Lung (tissue), 12 donors: ENCODE data around the gene FOXJ3. TPM values are rescaled to one million over a fixed set of nuclear protein-coding genes. Genes with fewer than 3 reads are reported as not detected.

Experiments
- ATAC-seq: fragments of 200-7000 bp; cut with Tn5 transposase; one replicate; pipeline ENCODE4 v1.9.1; 2020; ENCODE audit warnings: moderate number of reproducible peaks; ENCODE audit not compliant: insufficient read depth, low FRiP score
- DNase-seq, 3 donors: peaks; one replicate each; pipeline ENCODE4 v3.0.0-alpha.2; 2013 to 2017
- H3K27ac ChIP-seq, 2 donors: one replicate each; pipeline ENCODE4 v1.5.1; 2013; ENCODE audit warnings: mild to moderate bottlenecking in 2 of 2, moderate library complexity in 2 of 2, control low read depth in 1 of 2, inconsistent platforms in 1 of 2, low read depth in 1 of 2, low read length in 1 of 2
- H3K27me3 ChIP-seq, 3 donors: one replicate each; pipeline ENCODE4 v1.5.1; 2013; ENCODE audit warnings: low read length in 2 of 3; ENCODE audit not compliant: control insufficient read depth in 3 of 3, insufficient read depth in 3 of 3
- H3K36me3 ChIP-seq, 4 donors: one replicate each; pipeline ENCODE4 v1.5.1; 2013; ENCODE audit warnings: low read length in 4 of 4, mild to moderate bottlenecking in 1 of 4, moderate library complexity in 1 of 4; ENCODE audit not compliant: control insufficient read depth in 4 of 4, insufficient read depth in 4 of 4
- H3K4me1 ChIP-seq, 5 donors: one replicate each; pipeline ENCODE4 v1.5.1; 2013; ENCODE audit warnings: low read length in 5 of 5, mild to moderate bottlenecking in 2 of 5, moderate library complexity in 1 of 5; ENCODE audit not compliant: control insufficient read depth in 5 of 5, insufficient read depth in 5 of 5
- H3K4me3 ChIP-seq: one replicate; pipeline ENCODE4 v1.5.1; 2013; ENCODE audit warnings: mild to moderate bottlenecking, control low read depth, moderate library complexity
- H3K9ac ChIP-seq, 2 donors: one replicate each; pipeline ENCODE4 v1.5.1; 2013; ENCODE audit warnings: low read length in 2 of 2, control low read depth in 1 of 2; ENCODE audit not compliant: insufficient read depth in 1 of 2
- H3K9me3 ChIP-seq, 4 donors: one replicate each; pipeline ENCODE4 v1.5.1; 2013; ENCODE audit warnings: low read length in 3 of 4, mild to moderate bottlenecking in 1 of 4, moderate library complexity in 1 of 4; ENCODE audit not compliant: control insufficient read depth in 4 of 4, insufficient read depth in 3 of 4
- CTCF ChIP-seq: IDR thresholded peaks from 2 replicates; pipeline ENCODE4 v1.5.1; 2012; ENCODE audit warnings: mild to moderate bottlenecking; ENCODE audit errors: control extremely low read depth, extremely low read depth
- WGBS, 2 donors: extraction: QIAGEN DNeasy Blood & Tissue Kit; methylation state at CpG; one replicate each; pipeline ENCODE4 v1.1.7; 2013; 5-methylcytosine and 5-hydroxymethylcytosine counted together
- polyA plus RNA-seq, 2 donors: library from polyadenylated mRNA; stranded (reverse); fragments of 200-250 nt; gene quantifications; one replicate each; pipeline ENCODE4 v1.2.1, GENCODE V29; 2013
- total RNA-seq, 2 donors: library from RNA; depleted of rRNA in 1 of 2; stranded (reverse); fragments of >200 nt in 1 of 2; gene quantifications; one replicate each; pipeline ENCODE4 v1.2.1, GENCODE V29; 2014 to 2021
- donor health status: control.
- donor health status: control.
- donor health status: Bipolar disorder and iron deficiency.
- donor health status: healthy.
- donor health status: DM: yes; HTN: yes; CAD: no.

Gene FOXJ3
- total and polyA plus RNA-seq, 4 donors, result 11.9 to 106 (median 26.6) TPM

GRCh38 chr1:42333662-42334239 lies 1.3 kb downstream of the FOXJ3 start:
- Histone ChIP-seq H3K4me3 (peak overlapping the region; percentile 91), H3K4me1 (peaks cover 3 to 32% (median 8%) of the 10 kb centered on the region in 5 donors), H3K27ac (peak overlapping the region; percentile 1 to 95), H3K9ac (peak overlapping the region; percentile 2 to 83), H3K36me3 (peaks cover 0 to 4% (median 0%) of the 10 kb centered on the region in 4 donors), H3K27me3 (no peaks in the 10 kb centered on the region), H3K9me3 (peaks cover 0 to 1% (median 0%) of the 10 kb centered on the region in 4 donors)
- DNase-seq (peak in 2 of 3 donors; percentile 29 to 52), ATAC-seq (no peak)
- TF ChIP-seq CTCF, result no peak
- WGBS, 2 donors, result 1 to 4% methylated on average over 6 of the region's 6 CpGs

GRCh38 chr1:42332877-42333276 lies 2.2 kb downstream of the FOXJ3 start:
- WGBS, 2 donors, result 75 to 77% methylated on average over 6 of the region's 6 CpGs
- H3K4me1 ChIP-seq, result peaks cover 5 to 32% (median 8%) of the 10 kb centered on the region in 5 donors
- peaks cover 0 to 4% (median 0%) of the 10 kb centered on the region in 4 donors for H3K36me3 ChIP-seq
- peaks cover 0 to 1% (median 0%) of the 10 kb centered on the region in 4 donors for H3K9me3 ChIP-seq
- no peak for ATAC-seq
- H3K4me3 ChIP-seq, result no peak overlapping the region
- no peak overlapping the region for H3K9ac ChIP-seq
- H3K27me3 ChIP-seq, result no peaks in the 10 kb centered on the region
- no peak for TF ChIP-seq CTCF
- DNase-seq, result no peak
- no peak overlapping the region for H3K27ac ChIP-seq

- DNase-seq, result no peak
- Histone ChIP-seq H3K9ac (no peak overlapping the region), H3K27me3 (no peaks in the 10 kb centered on the region), H3K36me3 (peaks cover 0 to under 1% (median 0%) of the 10 kb centered on the region in 4 donors), H3K27ac (no peak overlapping the region), H3K4me3 (no peak overlapping the region), H3K9me3 (peaks cover 0 to under 1% (median 0%) of the 10 kb centered on the region in 4 donors), H3K4me1 (peaks cover 0 to 23% (median 7%) of the 10 kb centered on the region in 5 donors)
- TF ChIP-seq CTCF, result no peak
- ATAC-seq, result no peak
- WGBS, 2 donors, result 96 to 98% methylated on average over 10 of the region's 10 CpGs
These were observed 4.8 kb downstream of the FOXJ3 start for GRCh38 chr1:42330215-42330614.
